GM12873 (cell line): Measurements from ENCODE around the gene KCNK4.

Experiments used
- TF ChIP-seq, protein P1 (sequence below): IDR thresholded peaks from 2 replicates; pipeline ENCODE4 v1.5.1; 2012; ENCODE audit warnings: low read depth, mild to moderate bottlenecking, moderate library complexity, low read length, control low read depth; ENCODE audit not compliant: insufficient read depth; ENCODE audit errors: missing control alignments

Gene KCNK4

DNA sequence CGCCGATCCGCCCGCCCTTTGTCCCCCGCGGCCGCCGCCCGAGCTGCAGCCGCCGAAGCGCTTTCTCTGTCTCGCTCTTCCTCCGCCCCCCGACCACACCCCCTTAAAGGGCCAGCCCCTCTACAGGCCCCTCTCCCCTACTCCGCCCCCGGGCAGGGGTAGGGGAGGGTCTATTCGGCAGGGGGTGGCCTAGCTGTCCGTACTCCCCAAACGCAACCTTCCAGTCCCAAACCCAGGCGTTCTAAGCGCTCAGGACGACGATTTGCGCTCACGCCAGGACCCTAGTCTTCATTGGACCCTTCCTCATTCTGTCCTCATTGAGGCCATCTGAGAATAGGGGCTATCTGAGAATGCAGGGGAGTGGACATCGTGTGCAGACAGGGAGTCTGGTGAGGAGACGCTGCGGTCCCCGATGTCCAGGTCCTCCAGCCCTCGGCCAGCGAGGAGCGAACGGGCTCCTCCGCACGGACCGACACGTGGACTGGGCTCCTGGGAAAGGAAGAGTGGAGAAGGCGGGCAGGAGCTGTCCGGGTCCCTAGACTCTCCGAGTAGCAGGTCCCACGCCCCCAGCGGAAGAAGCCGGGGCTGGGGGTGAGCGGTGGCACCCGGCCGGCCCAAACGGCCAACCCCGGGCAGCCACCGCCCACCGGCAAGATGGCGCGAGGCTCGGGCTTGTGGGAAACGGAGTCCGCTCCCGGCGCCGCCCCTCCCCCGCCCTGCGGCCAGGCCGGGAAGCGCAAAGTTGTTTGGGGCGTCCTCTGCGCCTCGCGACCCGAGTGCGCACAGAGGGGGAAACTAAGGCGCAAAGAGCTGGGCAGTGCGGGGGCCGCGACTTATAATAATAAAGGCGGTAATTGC is 44.0 kb upstream of the KCNK4 start, which contains the start of gene PPP1R14B:
Gene PPP1R14B (minus strand): TSS at position 73 of the 858 bp plus-strand sequence. CDS start 270 bp downstream, outside the sequence.
- TF ChIP-seq, protein P1, sequence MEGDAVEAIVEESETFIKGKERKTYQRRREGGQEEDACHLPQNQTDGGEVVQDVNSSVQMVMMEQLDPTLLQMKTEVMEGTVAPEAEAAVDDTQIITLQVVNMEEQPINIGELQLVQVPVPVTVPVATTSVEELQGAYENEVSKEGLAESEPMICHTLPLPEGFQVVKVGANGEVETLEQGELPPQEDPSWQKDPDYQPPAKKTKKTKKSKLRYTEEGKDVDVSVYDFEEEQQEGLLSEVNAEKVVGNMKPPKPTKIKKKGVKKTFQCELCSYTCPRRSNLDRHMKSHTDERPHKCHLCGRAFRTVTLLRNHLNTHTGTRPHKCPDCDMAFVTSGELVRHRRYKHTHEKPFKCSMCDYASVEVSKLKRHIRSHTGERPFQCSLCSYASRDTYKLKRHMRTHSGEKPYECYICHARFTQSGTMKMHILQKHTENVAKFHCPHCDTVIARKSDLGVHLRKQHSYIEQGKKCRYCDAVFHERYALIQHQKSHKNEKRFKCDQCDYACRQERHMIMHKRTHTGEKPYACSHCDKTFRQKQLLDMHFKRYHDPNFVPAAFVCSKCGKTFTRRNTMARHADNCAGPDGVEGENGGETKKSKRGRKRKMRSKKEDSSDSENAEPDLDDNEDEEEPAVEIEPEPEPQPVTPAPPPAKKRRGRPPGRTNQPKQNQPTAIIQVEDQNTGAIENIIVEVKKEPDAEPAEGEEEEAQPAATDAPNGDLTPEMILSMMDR = peak; percentile 11

DNA sequence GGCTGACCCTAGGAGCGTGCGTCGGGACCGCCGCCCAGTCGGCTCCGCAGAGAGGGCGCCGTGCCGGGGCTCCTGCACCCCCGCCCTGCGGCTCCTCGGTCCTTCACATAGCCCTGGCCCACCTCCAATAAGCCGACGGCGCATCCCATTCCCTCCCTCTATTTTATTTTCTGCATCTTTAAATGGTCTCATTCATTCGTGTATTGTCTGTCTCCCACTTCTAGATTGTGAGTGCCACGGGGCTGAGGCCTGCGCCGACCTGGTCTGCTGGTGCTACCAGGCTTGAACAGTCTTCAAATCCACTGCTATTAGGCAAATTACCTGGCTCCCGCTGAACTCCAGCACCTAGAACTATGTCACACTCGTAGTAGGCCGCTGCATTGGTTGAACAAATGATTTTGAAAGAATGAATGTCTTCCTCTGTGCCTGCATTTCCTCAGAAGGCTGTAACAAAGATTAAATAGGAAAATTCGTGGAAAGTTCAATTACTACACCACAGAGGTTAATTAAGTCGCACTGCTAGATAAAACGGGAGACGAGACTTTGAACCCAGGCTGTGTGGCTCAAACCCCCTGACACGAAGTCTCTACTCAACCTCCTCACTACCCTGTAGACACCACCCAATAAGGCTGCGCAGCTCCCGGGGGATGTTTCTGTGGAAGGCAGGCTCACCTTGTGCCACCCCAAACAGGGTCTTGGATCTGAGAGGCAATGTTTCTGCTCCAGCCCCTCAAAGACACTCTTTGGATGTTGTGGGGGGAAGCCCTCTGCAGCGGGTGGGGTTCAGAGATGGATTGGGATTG is 43.2 kb upstream of the KCNK4 start:
- TF ChIP-seq, protein P1 = no peak

DNA sequence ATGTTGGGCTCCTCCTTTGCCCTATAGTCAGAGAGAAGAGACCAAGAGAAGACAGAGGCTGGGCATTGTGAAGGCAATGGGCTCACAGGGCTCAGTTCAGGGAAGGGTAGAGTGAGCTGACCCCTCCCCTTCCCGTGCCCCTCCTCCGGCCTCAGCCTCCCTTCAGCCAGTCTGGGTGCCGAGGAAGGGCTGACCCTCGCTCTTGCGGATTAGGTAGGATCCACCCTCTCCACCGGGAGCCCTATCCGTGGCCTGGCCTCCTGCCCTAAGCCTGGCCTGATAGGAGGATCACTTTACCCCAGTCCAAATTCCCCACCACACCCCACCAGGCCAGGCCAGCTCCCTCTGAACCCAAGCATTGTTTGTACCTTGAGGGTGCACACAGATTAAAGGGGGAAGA is 42.5 kb upstream of the KCNK4 start:
- TF ChIP-seq, protein P1 = no peak

DNA sequence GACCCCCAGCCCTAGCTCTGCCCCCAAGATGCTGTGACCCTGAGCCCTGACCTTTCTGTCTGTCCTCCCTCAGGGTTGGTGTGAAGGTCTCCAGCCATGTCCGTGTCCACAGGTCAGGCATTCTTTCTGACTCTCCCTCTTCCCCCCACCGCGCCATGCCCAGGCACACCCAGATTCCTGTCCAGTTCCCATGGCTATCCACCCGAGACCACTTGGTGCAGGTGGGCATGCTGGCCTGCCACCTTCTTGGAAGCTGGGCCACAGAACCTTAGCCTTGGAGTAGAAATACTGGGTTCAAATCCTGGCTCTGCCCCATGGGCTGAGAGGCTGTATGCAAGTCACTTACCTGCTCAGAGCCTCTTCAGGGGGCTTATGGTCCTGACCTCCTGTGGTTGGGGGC is 42.1 kb upstream of the KCNK4 start:
- TF ChIP-seq, protein P1 = no peak

DNA sequence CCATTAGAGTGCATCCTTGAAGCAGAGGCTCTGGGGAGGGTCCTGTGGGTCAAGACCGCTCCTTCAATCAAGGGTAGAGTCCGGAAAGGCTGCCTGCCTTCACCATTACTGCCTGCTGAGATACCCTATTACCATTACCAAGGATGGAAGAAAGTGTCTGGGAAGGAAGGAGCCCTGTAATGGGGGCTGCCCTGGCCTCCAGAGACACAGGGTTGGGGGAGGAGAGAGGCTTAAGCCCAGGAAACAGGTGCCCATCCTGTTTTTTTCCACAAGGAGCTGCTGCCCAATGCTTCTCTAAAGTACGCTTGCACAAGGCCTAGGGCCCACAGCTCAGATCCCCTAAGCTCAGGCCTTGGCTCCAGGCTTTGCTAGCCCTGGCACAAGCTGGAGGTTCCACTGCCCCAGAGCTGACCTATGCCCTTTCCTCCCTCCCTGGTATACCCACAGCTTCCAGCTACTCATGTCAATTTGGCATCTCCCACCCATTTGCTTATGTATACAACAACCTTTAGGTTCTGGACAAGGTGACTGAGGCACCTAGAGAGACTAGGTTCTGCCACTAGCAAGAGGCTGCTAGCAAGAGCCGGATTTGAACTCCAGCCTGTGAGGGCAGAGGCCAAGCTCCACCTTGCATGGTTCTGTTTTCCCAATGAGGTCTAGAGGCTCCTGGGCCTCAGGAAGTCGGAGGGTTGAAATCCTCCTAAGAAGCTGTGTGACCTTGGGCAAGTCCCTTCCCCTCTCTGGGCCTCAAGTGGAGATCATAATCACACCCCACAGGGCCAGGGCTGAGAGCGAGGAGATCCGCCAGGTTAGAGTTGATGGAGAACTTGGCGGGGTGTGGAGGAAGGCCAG is 41.3 kb upstream of the KCNK4 start:
- TF ChIP-seq, protein P1 = no peak

DNA sequence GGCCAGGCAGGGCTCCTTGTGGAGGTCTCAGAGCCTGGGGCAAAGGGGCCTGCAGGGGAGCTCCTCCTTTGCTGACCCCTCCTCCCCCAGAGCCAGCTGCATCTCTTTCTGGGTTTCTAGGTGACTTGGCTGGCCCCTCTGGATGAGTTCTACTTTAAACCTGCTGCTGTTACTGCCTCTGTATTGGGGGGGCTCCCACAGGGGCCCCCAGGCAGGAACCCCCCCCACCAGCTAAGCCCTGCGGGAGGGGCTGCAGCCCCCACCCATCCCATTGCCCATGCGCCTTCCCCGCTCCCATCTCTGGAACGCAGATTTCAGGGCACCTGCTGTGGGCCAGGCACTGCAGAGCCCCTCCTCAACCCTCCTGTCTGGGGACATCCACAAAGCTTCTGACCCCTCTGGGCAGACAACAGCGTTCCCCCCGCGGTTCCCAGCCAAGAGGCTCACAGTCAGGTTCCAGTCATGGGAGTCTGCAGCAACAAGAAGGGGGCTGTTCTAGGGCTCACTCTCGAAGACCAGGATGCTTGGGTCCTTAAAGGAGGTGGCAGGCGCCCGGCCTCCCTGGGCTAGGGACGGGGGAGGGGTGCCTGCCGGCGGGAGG is 40.6 kb upstream of the KCNK4 start:
- TF ChIP-seq, protein P1 = no peak
